ENCODE results near the gene MEGF8.

DNA sequence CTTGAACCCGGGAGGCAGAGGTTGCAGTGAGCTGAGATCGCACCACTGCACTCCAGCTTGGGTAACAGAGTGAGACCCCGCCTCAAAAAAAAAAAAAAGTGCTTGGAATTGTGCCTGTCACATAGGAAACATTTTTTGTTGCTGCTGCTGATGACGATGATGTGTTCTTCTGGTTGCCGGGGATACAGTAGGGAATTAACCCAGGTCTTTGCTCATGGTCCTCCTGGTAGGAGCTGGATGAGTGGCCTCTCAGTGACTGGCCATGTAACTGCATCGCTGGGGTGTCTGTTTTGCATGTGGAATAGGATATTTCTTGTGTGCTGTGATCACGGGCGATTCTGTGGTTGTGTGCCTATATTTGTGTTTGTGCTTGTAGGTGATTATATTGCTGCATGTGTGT is 69.3 kb downstream of the MEGF8 start:
- TF ChIP-seq, protein P1, sequence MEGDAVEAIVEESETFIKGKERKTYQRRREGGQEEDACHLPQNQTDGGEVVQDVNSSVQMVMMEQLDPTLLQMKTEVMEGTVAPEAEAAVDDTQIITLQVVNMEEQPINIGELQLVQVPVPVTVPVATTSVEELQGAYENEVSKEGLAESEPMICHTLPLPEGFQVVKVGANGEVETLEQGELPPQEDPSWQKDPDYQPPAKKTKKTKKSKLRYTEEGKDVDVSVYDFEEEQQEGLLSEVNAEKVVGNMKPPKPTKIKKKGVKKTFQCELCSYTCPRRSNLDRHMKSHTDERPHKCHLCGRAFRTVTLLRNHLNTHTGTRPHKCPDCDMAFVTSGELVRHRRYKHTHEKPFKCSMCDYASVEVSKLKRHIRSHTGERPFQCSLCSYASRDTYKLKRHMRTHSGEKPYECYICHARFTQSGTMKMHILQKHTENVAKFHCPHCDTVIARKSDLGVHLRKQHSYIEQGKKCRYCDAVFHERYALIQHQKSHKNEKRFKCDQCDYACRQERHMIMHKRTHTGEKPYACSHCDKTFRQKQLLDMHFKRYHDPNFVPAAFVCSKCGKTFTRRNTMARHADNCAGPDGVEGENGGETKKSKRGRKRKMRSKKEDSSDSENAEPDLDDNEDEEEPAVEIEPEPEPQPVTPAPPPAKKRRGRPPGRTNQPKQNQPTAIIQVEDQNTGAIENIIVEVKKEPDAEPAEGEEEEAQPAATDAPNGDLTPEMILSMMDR (IDR thresholded peaks at IDR 0.05; ENCODE audit: extremely low read depth in 1 of 2, insufficient read depth in 1 of 2, low read depth in 1 of 2, low read length in 2 of 2): no peak
- TF ChIP-seq EZH2 (IDR thresholded peaks at IDR 0.05; ENCODE audit: borderline replicate concordance, low read depth, low read length, severe bottlenecking) (no peak), POLR2A (IDR thresholded peaks at IDR 0.05; ENCODE audit: low read depth, low read length) (no peak), JUN (IDR thresholded peaks at IDR 0.05; ENCODE audit: borderline replicate concordance, insufficient read depth, insufficient read length, low read depth) (no peak), POLR2AphosphoS5 (IDR thresholded peaks at IDR 0.05; ENCODE audit: insufficient read depth, low read depth, low read length) (no peak), MYC (IDR thresholded peaks at IDR 0.05; ENCODE audit: low read depth, low read length) (no peak)
- TF ChIP-seq, protein P2, sequence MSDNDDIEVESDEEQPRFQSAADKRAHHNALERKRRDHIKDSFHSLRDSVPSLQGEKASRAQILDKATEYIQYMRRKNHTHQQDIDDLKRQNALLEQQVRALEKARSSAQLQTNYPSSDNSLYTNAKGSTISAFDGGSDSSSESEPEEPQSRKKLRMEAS (IDR thresholded peaks at IDR 0.05; ENCODE audit: insufficient read depth, insufficient read length): no peak

Data from endothelial cell of umbilical vein (primary cell).